ENCODE measurements around the gene TACC2. TPM values are rescaled to one million over a fixed set of nuclear protein-coding genes. Genes with fewer than 3 reads are reported as not detected.

Gene TACC2
- total RNA-seq, 1 donor from 2014 or later: not detected

DNA sequence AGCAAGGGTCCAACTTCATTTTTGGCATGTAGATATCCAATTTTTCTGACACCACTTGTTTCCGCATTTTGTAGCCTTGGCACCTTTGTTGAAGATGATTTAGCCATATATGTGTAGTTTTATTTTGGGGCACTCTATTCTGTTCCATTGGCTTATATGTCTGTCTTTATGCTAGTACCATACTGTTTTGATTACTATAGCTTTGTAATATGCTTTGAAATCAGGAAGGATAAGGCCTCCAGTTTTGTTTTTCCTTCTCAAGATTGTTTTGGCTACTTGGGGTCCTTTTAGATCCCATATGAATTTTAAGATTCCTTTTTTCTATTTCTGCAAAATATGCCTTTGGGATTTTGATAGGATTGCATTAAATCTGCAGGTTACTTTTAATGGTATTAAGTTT, 272.6 kb downstream of the TACC2 start:
- no peak overlapping the region for H3K4me3 Mint-ChIP-seq
- no peaks in the 10 kb centered on the region for H3K36me3 Mint-ChIP-seq (ENCODE audit: low read depth)
- peaks cover 8% of the 10 kb centered on the region for H3K9me3 Mint-ChIP-seq
- DNase-seq (ENCODE audit: low spot score): no peak
- H3K4me1 Mint-ChIP-seq (ENCODE audit: low read depth): no peaks in the 10 kb centered on the region
- H3K27me3 Mint-ChIP-seq (ENCODE audit: insufficient read depth): peaks cover 5% of the 10 kb centered on the region
- intact Hi-C loops (cut with micrococcal nuclease): no loop called here
- H3K27ac Mint-ChIP-seq: no peak overlapping the region

DNA sequence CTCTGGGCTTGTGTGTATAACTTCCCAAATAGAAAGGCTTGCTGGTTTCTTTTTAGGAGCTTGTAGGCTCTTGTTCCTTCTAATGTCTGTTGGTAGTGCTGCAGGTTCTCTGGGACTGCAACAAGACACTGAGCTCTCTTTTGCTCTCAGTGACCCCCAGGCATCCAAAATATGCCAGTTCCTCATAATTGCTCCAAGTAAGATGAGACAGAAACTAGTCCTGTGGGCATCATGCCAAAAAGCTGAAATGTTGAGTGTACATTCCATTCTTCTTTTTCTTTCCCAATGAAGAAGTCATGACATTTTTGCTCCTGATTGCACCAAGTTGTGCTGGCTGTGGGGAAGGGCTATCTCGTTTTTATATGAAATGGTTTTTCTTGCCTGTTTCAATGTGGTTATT, 275.0 kb downstream of the TACC2 start:
- intact Hi-C loops (cut with micrococcal nuclease): no loop called here
- no peak for DNase-seq (ENCODE audit: low spot score)
- Mint-ChIP-seq H3K9me3 (peaks cover 8% of the 10 kb centered on the region), H3K4me3 (no peak overlapping the region), H3K27me3 (ENCODE audit: insufficient read depth) (peaks cover 5% of the 10 kb centered on the region), H3K36me3 (ENCODE audit: low read depth) (no peaks in the 10 kb centered on the region), H3K4me1 (ENCODE audit: low read depth) (no peaks in the 10 kb centered on the region), H3K27ac (no peak overlapping the region)

DNA sequence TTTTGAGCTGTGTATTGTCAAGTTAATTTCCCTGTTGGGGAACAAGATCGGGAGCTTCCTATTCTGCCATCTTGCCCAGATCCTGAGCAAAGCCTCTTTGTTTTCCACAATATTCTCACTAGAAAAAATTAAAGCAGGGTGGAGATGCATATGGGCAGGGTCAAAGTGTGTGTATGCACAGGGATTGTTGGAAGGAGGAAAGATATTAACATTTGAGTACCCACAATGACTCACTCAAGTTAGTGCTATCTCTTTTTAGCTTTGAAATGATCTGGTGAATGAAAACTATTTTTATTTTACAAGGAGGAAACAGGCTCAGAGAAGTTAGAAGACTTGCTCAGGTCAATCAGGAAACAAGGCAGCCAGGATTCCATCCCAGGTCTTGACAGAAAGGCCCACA, 275.5 kb downstream of the TACC2 start:
- Mint-ChIP-seq H3K4me1 (ENCODE audit: low read depth) (no peaks in the 10 kb centered on the region), H3K36me3 (ENCODE audit: low read depth) (no peaks in the 10 kb centered on the region), H3K9me3 (peaks cover 8% of the 10 kb centered on the region), H3K27ac (no peak overlapping the region), H3K4me3 (no peak overlapping the region), H3K27me3 (ENCODE audit: insufficient read depth) (peaks cover 5% of the 10 kb centered on the region)
- no peak for DNase-seq (ENCODE audit: low spot score)
- intact Hi-C loops (cut with micrococcal nuclease): no loop called here

DNA sequence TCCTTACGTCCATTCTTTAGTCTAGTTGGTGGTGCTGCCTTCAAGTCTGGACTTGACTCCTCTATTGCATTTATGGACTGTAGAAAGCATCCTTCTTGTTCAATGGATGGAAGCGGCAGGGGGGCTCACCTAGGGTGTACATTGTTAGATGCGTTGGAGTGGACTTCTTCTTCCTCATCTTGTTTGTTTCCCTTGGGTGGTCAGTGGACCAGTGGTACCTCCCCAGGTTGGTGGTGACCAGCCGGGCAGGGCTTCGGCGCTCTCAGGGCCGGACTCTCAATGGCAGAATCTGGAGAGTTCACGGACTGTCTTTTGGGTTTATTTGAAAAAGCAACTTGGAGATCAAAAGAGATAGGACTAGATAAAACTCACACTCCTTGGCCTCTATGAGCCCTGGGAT, 276.0 kb downstream of the TACC2 start:
- DNase-seq (ENCODE audit: low spot score): no peak
- Mint-ChIP-seq H3K9me3 (peaks cover 8% of the 10 kb centered on the region), H3K4me1 (ENCODE audit: low read depth) (no peaks in the 10 kb centered on the region), H3K36me3 (ENCODE audit: low read depth) (no peaks in the 10 kb centered on the region), H3K27me3 (ENCODE audit: insufficient read depth) (peaks cover 5% of the 10 kb centered on the region), H3K4me3 (no peak overlapping the region), H3K27ac (no peak overlapping the region)
- intact Hi-C loops (cut with micrococcal nuclease): no loop called here

DNA sequence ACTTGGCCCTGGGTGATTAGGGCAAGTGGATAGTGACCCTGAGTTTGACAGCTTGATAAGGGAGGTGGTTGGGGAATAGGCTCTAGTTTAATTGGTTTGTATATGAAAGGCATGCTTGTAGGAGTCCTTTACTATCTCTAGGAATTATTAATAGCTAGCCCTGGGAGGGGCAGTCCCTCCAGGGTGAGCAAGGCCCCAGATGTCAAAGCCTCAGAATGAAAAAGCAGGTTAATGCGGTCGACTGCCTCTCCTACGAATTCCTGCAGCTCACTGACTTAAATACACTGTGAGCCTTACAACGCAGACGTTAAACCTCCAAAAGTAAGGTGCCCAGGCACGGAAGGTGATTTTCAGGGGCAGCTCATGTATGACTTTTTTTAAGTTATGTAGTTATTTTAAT, 276.9 kb downstream of the TACC2 start:
- H3K36me3 Mint-ChIP-seq (ENCODE audit: low read depth): no peaks in the 10 kb centered on the region
- no peak overlapping the region for H3K27ac Mint-ChIP-seq
- no peak for DNase-seq (ENCODE audit: low spot score)
- peaks cover 8% of the 10 kb centered on the region for H3K9me3 Mint-ChIP-seq
- intact Hi-C loops (cut with micrococcal nuclease): no loop called here
- H3K4me3 Mint-ChIP-seq: no peak overlapping the region
- no peaks in the 10 kb centered on the region for H3K4me1 Mint-ChIP-seq (ENCODE audit: low read depth)
- peaks cover 5% of the 10 kb centered on the region for H3K27me3 Mint-ChIP-seq (ENCODE audit: insufficient read depth)

DNA sequence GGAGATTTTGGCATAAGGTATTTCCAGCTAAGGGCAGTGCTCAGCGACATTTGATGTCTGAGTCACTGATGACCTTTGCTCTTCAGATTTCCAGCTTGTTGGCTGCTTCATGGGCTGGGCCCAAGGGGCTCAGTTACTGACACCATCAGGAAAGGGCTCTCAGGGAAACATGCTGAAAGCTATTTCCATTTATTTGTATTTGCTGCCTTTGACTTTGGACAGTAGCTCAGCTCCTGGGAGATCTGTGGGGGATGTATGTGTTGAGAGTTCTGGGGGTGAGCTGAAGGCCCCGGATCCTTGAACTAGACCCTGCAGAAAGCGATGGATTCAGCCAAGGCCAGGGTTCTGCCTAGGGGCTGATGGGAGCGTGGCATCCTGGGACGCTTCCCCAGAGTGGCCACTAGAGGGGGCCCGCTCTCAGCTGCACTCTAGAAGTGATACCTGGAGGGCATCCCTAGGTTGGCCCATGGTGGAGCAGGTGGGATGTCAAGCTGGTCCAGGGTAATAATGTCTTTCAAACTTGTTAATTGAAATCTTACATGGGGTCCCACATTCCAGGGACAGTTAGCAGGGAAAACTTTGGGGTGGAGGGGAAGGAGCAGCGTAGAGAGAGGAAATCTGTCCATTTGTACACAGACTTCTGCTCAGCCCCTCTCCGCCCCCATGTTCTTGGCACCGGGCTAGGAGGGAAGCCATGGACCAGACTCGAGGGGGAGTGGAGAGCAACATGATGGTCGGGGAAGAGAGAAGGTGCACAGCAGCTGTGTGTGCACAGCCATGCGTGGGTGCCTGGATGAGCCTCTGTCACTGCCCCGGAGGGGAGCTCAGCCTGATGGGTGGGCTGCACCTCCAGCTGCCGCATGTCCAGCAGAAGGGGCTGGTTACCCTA, 279.1 kb downstream of the TACC2 start:
- intact Hi-C loops (cut with micrococcal nuclease): no loop called here
- Mint-ChIP-seq H3K27me3 (ENCODE audit: insufficient read depth) (peaks cover 5% of the 10 kb centered on the region), H3K27ac (no peak overlapping the region), H3K36me3 (ENCODE audit: low read depth) (no peaks in the 10 kb centered on the region), H3K9me3 (peaks cover 4% of the 10 kb centered on the region), H3K4me3 (no peak overlapping the region), H3K4me1 (ENCODE audit: low read depth) (no peaks in the 10 kb centered on the region)
- peak; percentile 16 for DNase-seq (ENCODE audit: low spot score)

DNA sequence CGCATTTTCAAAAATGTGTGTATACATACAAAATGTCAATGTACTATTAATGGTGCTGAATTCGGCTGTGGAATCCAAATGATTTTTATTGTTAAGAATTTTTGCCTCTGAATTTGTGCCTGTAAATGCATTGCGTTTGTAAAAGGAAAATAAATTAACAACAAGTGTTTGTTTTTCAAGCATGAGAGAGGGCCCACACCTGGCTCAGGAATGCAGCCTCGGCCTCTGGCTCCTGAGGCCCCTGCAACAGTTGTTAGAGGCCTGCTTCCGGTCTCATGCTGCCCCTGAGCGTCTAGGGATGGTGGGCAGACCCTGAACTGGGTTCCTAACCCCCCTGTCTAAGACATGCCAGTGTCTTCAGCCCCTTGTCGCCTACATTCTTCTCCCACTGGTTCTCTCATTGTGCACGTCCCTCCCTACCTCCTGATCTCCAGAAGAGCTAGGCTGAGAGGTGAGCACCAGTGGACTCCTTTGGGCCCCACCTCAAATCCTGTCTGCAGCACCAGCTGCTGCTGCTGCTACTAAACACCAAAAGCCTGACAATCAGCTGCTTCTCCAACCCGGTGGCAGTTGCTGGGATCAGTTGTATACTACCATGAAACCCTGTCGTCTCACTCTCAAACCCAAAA, 280.2 kb downstream of the TACC2 start:
- no peaks in the 10 kb centered on the region for H3K36me3 Mint-ChIP-seq (ENCODE audit: low read depth)
- intact Hi-C loops (cut with micrococcal nuclease): no loop called here
- no peaks in the 10 kb centered on the region for H3K9me3 Mint-ChIP-seq
- no peak overlapping the region for H3K27ac Mint-ChIP-seq
- H3K4me3 Mint-ChIP-seq: no peak overlapping the region
- H3K4me1 Mint-ChIP-seq (ENCODE audit: low read depth): no peaks in the 10 kb centered on the region
- DNase-seq (ENCODE audit: low spot score): no peak
- no peaks in the 10 kb centered on the region for H3K27me3 Mint-ChIP-seq (ENCODE audit: insufficient read depth)

DNA sequence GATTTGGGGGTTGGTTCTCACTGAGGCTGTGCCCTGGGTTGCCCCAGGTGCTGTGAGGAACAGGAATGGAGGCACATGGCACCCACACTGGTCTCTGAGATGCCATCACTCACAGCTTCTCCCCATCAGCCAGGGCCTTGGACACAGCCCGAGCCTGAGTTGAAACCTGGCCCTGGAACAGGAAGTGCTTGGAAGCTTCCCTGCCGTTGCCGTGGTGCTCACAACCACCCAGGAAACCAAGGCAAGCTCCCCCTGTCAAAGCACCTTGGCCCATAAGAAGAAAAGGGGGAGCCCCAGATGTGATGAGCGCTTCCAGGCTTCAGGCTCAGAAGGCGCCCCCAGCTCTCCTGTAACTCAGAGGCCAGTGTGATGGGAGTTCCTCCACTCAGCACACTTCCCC, 282.1 kb downstream of the TACC2 start, which contains the start of gene BTBD16:
TSS of gene BTBD16 (plus strand) at position 221 of the 400 bp plus-strand sequence. CDS start 3,786 bp downstream, outside the sequence.
- H3K36me3 Mint-ChIP-seq (ENCODE audit: low read depth): no peaks in the 10 kb centered on the region
- intact Hi-C loops (cut with micrococcal nuclease): no loop called here
- no peak within 1 kb of the TSS for H3K4me3 Mint-ChIP-seq
- DNase-seq (ENCODE audit: low spot score): no peak
- no peaks in the 10 kb centered on the region for H3K9me3 Mint-ChIP-seq
- H3K27ac Mint-ChIP-seq: no peak within 1 kb of the TSS
- H3K4me1 Mint-ChIP-seq (ENCODE audit: low read depth): no peaks in the 10 kb centered on the region
- H3K27me3 Mint-ChIP-seq (ENCODE audit: insufficient read depth): no peaks in the 10 kb centered on the region

DNA sequence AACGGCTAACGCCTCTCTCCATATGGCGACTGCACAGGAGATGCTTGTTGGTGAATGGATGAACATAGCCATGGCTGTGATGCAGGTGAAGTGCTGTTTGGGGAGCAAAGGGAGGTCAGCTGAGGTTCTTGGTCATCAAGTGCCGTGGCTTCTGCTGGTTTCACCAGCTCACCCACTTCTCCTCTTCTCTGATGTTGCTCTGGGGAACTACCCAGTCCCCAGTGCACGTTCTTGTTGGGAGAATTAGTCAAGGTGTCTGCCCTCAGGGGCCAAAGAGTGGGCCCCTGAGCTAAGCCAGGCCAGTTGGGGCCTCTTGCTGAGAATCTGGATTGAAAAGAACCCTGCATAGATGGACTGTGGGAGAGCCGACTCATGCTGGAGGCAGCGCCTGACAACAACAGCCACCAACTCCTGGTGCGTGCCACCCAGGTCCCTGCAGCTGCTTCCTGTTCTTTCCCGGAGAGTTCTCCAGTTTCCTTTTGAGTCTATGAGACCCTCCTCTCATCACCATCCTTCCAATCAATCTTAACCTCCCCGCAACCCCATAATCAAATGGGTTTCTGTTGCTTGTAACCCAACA, 285.1 kb downstream of the TACC2 start:
- H3K4me1 Mint-ChIP-seq (ENCODE audit: low read depth): no peaks in the 10 kb centered on the region
- no peak overlapping the region for H3K27ac Mint-ChIP-seq
- H3K4me3 Mint-ChIP-seq: no peak overlapping the region
- peaks cover 1% of the 10 kb centered on the region for H3K27me3 Mint-ChIP-seq (ENCODE audit: insufficient read depth)
- DNase-seq (ENCODE audit: low spot score): no peak
- intact Hi-C loops (cut with micrococcal nuclease): no loop called here
- no peaks in the 10 kb centered on the region for H3K36me3 Mint-ChIP-seq (ENCODE audit: low read depth)
- H3K9me3 Mint-ChIP-seq: no peaks in the 10 kb centered on the region

DNA sequence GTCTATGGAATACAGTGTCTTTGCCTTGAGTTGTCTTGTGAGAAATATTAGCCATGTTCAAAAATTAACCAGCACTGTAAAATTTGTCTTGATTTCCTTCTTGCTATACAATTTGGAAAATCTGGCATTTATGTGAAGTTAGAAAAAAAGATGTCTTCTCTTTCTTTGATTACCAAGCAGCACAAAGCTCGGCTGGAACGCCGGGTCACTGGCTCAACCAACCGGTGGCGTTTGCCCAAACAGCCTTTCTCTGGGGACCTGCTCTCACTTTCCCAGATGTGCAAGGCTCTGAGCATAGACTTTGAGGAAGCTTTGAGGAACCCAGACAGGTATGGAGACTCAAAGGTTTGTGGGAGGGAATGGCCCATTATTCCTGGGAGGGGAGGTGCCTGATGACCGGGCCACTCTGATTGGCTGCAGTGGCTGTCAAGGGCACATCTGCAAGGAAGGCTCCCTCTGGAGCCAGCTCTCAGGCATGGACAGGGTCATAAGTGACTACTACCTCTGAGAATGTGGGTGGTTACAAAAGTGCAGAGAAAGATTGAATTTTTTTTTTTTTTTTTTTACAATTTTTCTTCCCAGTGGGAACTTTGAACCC, 287.7 kb downstream of the TACC2 start:
- H3K27me3 Mint-ChIP-seq (ENCODE audit: insufficient read depth): peaks cover 7% of the 10 kb centered on the region
- no peaks in the 10 kb centered on the region for H3K9me3 Mint-ChIP-seq
- H3K4me1 Mint-ChIP-seq (ENCODE audit: low read depth): no peaks in the 10 kb centered on the region

DNA sequence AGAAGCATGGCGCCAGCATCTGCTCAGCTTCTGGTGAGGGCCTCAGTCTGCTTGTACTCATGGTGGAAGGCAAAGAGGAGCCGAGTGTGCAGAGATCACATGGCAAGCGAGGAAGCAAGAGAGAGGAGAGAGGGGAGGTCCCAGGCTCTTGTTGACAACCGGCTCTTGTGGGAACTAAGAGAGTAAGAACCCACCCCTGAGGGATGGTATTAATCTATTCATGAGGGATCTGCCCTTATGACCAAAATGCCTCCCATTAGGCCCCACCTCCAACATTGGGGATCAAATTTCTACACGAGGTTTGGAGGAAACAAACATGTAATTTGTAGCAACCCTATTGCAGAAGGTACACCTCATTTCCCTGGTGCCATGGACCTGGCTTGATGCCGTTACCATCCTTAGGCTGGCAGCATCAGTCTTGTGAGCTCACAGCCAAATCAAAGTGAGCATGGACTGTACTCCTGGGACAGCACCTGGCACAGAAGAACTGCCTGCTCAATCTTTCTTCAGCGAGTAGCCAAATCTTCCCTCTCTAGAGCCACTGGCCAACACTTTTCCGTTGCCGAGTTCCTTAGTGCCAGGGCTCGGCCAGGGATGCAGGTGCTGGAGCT, 288.7 kb downstream of the TACC2 start:
- no peaks in the 10 kb centered on the region for H3K9me3 Mint-ChIP-seq
- H3K27me3 Mint-ChIP-seq (ENCODE audit: insufficient read depth): peaks cover 7% of the 10 kb centered on the region
- no peaks in the 10 kb centered on the region for H3K4me1 Mint-ChIP-seq (ENCODE audit: low read depth)
- DNase-seq (ENCODE audit: low spot score): no peak
- intact Hi-C loops (cut with micrococcal nuclease): no loop called here
- no peak overlapping the region for H3K4me3 Mint-ChIP-seq
- H3K27ac Mint-ChIP-seq: no peak overlapping the region
- no peaks in the 10 kb centered on the region for H3K36me3 Mint-ChIP-seq (ENCODE audit: low read depth)

More for the DNA sequence above, 287.7 kb downstream of the TACC2 start:
- no peak overlapping the region for H3K4me3 Mint-ChIP-seq
- H3K36me3 Mint-ChIP-seq (ENCODE audit: low read depth): no peaks in the 10 kb centered on the region
- no peak overlapping the region for H3K27ac Mint-ChIP-seq
- intact Hi-C loops (cut with micrococcal nuclease): no loop called here
- DNase-seq (ENCODE audit: low spot score): no peak

DNA sequence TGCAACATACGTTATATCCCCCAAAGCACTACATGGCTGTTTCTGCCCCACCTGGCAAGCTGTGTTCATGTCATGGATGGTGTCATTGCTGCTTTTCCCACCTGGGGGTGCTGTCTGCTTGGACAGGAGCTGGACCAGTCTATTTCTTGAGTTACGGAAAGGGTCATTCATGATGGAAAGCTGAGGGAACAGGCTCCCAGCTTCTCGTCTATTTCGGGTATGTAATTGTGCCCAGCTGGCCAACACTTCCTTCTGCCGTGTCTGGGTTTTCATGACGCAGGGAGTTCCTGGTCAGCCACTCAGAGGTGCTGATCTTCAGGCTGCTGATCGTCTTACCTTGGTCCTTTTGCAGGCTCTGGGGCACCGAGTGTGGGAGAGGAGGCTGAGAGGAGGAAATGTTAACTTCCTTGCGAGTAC, 290.8 kb downstream of the TACC2 start:
- Mint-ChIP-seq H3K36me3 (ENCODE audit: low read depth) (no peaks in the 10 kb centered on the region), H3K27ac (no peak overlapping the region), H3K9me3 (no peaks in the 10 kb centered on the region), H3K27me3 (ENCODE audit: insufficient read depth) (peaks cover 7% of the 10 kb centered on the region), H3K4me3 (no peak overlapping the region), H3K4me1 (ENCODE audit: low read depth) (no peaks in the 10 kb centered on the region)
- no peak for DNase-seq (ENCODE audit: low spot score)
- intact Hi-C loops (cut with micrococcal nuclease): no loop called here
